Panc1 (cell line): ENCODE data around the gene FAT2.

Experiments
- CTCF ChIP-seq: fragments of 450-650 bp; IDR thresholded peaks from 2 replicates; pipeline ENCODE4 v1.5.1; 2017; ENCODE audit warnings: mild to moderate bottlenecking
- POLR2AphosphoS5 ChIP-seq: IDR thresholded peaks from 2 replicates; pipeline ENCODE4 v1.6.1; 2012; ENCODE audit warnings: mild to moderate bottlenecking, low read depth, low read length, moderate library complexity
- SIN3A ChIP-seq: IDR thresholded peaks from 2 replicates; pipeline ENCODE4 v1.6.1; 2012; ENCODE audit warnings: low read depth, mild to moderate bottlenecking, low read length, moderate library complexity, borderline replicate concordance; ENCODE audit not compliant: insufficient read depth

- TF ChIP-seq CTCF (no peak), POLR2AphosphoS5 (no peak), SIN3A (no peak)
Measured at GRCh38 chr5:151625285-151625684, 34.2 kb upstream of the FAT2 start.
